IMR-90 (cell line): ENCODE measurements around the gene GIT2. TPM values are rescaled to one million over a fixed set of nuclear protein-coding genes. Genes with fewer than 3 reads are reported as not detected.

ENCODE experiments used
- ATAC-seq: fragments of 200-7000 bp; cut with Tn5 transposase; 2 replicates; pipeline ENCODE4 v1.9.1; 2020; ENCODE audit warnings: low read depth, mild to moderate bottlenecking, moderate library complexity
- BruUV-seq: library from RNA; stranded (reverse); fragments of 400-500 nt; replicated peaks from 2 replicates; lab custom pipeline; 2021; lab: Mats Ljungman, UMichigan
- CTCF ChIA-PET: fragments of 300-600 bp; formaldehyde crosslinking; extraction: SDS; loops from one replicate; lab custom pipeline; 2021; ENCODE audit warnings: antibody characterized with exemption; lab: Yijun Ruan, JAX
- POLR2A ChIA-PET: fragments of 300-600 bp; sonication (Branson Sonifier 250); formaldehyde crosslinking; loops from one replicate; lab custom pipeline; 2022; ENCODE audit warnings: antibody characterized with exemption; ENCODE audit not compliant: unreplicated experiment; lab: Charles Lee
- DNase-seq: peaks from one replicate; pipeline ENCODE4 v3.0.0; 2013
- H2AFZ ChIP-seq: replicated peaks from 2 replicates; pipeline ENCODE3; 2013; ENCODE audit warnings: low read length, mild to moderate bottlenecking; ENCODE audit not compliant: poor library complexity
- H2AK5ac ChIP-seq: 2 replicates; pipeline ENCODE4 v1.6.1; 2013; ENCODE audit warnings: low read depth, low read length, inconsistent platforms
- H2AK9ac ChIP-seq: replicated peaks from 2 replicates; pipeline ENCODE3; 2013; ENCODE audit warnings: mild to moderate bottlenecking, low read depth, low read length, moderate library complexity; ENCODE audit not compliant: poor library complexity
- H2BK120ac ChIP-seq: 2 replicates; pipeline ENCODE4 v1.6.1; 2013; ENCODE audit warnings: low read depth, low read length, inconsistent platforms
- H2BK15ac ChIP-seq: 3 replicates; pipeline ENCODE4 v1.6.1; 2013; ENCODE audit warnings: low read depth, low read length, inconsistent platforms
- H2BK20ac ChIP-seq: 2 replicates; pipeline ENCODE4 v1.6.1; 2013; ENCODE audit warnings: low read depth, mild to moderate bottlenecking, inconsistent platforms, low read length, moderate library complexity
- H2BK5ac ChIP-seq: 2 replicates; pipeline ENCODE4 v1.6.1; 2013; ENCODE audit warnings: mild to moderate bottlenecking, low read depth, low read length, inconsistent platforms; ENCODE audit not compliant: poor library complexity, severe bottlenecking
- H3K14ac ChIP-seq: replicated peaks from 2 replicates; pipeline ENCODE4 v1.6.1; 2013; ENCODE audit warnings: low read depth, low read length, inconsistent platforms
- H3K18ac ChIP-seq: 2 replicates; pipeline ENCODE4 v1.6.1; 2013; ENCODE audit warnings: low read depth, low read length, control low read depth
- H3K23ac ChIP-seq: 2 replicates; pipeline ENCODE4 v1.6.1; 2013; ENCODE audit warnings: low read depth, low read length, inconsistent platforms
- H3K27ac ChIP-seq: 2 replicates; pipeline ENCODE4 v1.5.1; 2013; ENCODE audit warnings: mild to moderate bottlenecking, control low read depth, low read length; ENCODE audit not compliant: insufficient read depth
- H3K27me3 ChIP-seq: 2 replicates; pipeline ENCODE4 v1.6.1; 2013; ENCODE audit warnings: low read length; ENCODE audit not compliant: control insufficient read depth, insufficient read depth
- H3K36me3 ChIP-seq: 2 replicates; pipeline ENCODE4 v1.6.1; 2013; ENCODE audit warnings: low read length, mixed read lengths; ENCODE audit not compliant: control insufficient read depth, insufficient read depth
- H3K4ac ChIP-seq: 2 replicates; pipeline ENCODE4 v1.6.1; 2013; ENCODE audit warnings: low read depth, low read length, inconsistent platforms
- H3K4me1 ChIP-seq: 2 replicates; pipeline ENCODE4 v1.6.1; 2013; ENCODE audit warnings: low read length, mixed read lengths; ENCODE audit not compliant: control insufficient read depth, insufficient read depth
- H3K4me2 ChIP-seq: 2 replicates; pipeline ENCODE4 v1.6.1; 2013; ENCODE audit warnings: low read depth, mild to moderate bottlenecking, control low read depth, low read length, moderate library complexity
- H3K4me3 ChIP-seq: 2 replicates; pipeline ENCODE4 v1.5.1; 2013; ENCODE audit warnings: low read depth, mild to moderate bottlenecking, control low read depth, low read length, moderate library complexity; ENCODE audit not compliant: insufficient read depth
- H3K56ac ChIP-seq: 2 replicates; pipeline ENCODE4 v1.6.1; 2013; ENCODE audit warnings: low read length, inconsistent platforms; ENCODE audit not compliant: insufficient read depth; ENCODE audit errors: extremely low read depth
- H3K79me1 ChIP-seq, 2 experiments: 2 replicates each; pipeline ENCODE4 v1.6.1; 2013; ENCODE audit warnings: low read length in 2 of 2, inconsistent platforms in 1 of 2, low read depth in 1 of 2
- H3K9ac ChIP-seq: 2 replicates; pipeline ENCODE4 v1.6.1; 2013; ENCODE audit warnings: low read depth, low read length, control low read depth
- H3K9me1 ChIP-seq: 2 replicates; pipeline ENCODE4 v1.6.1; 2013; ENCODE audit warnings: low read length, inconsistent platforms; ENCODE audit not compliant: insufficient read depth
- H3K9me3 ChIP-seq: 2 replicates; pipeline ENCODE4 v1.6.1; 2013; ENCODE audit warnings: low read length; ENCODE audit not compliant: control insufficient read depth, insufficient read depth
- H4K20me1 ChIP-seq: 2 replicates; pipeline ENCODE4 v1.6.1; 2013; ENCODE audit warnings: low read length, inconsistent platforms; ENCODE audit not compliant: insufficient read depth
- H4K5ac ChIP-seq: 2 replicates; pipeline ENCODE4 v1.6.1; 2013; ENCODE audit warnings: mild to moderate bottlenecking, low read depth, low read length, control low read depth
- H4K8ac ChIP-seq, 2 experiments: 2 replicates each; pipeline ENCODE4 v1.6.1; 2013; ENCODE audit warnings: low read depth in 2 of 2, low read length in 2 of 2, control low read depth in 1 of 2, inconsistent platforms in 1 of 2
- H4K91ac ChIP-seq: 2 replicates; pipeline ENCODE4 v1.6.1; 2013; ENCODE audit warnings: low read depth, low read length, inconsistent platforms; ENCODE audit not compliant: insufficient read depth
- BHLHE40 ChIP-seq: fragments of 150-350 bp; IDR thresholded peaks from 2 replicates; pipeline ENCODE4 v1.6.1; 2016; ENCODE audit warnings: mild to moderate bottlenecking, low read depth, low read length
- CEBPB ChIP-seq: IDR thresholded peaks from 2 replicates; pipeline ENCODE4 v1.6.1; 2012; ENCODE audit warnings: low read depth, low read length, improper control_type of control experiment
- CHD1 ChIP-seq: IDR thresholded peaks from 2 replicates; pipeline ENCODE4 v1.6.1; 2012; ENCODE audit warnings: low read depth, low read length, improper control_type of control experiment
- CTCF ChIP-seq: conservative IDR thresholded peaks from 2 replicates; pipeline ENCODE4 v1.5.1; 2012; ENCODE audit warnings: mild to moderate bottlenecking, low read depth, low read length, improper control_type of control experiment
- ELK1 ChIP-seq: fragments of 150-350 bp; IDR thresholded peaks from 2 replicates; pipeline ENCODE4 v1.6.1; 2016; ENCODE audit warnings: low read depth, mild to moderate bottlenecking, low read length, moderate library complexity, borderline replicate concordance
- FOS ChIP-seq: fragments of 150-350 bp; IDR thresholded peaks from 2 replicates; pipeline ENCODE4 v1.6.1; 2016; ENCODE audit warnings: low read depth, low read length
- MAFK ChIP-seq: IDR thresholded peaks from 2 replicates; pipeline ENCODE4 v1.6.1; 2012; ENCODE audit warnings: low read depth, low read length, improper control_type of control experiment
- MAZ ChIP-seq: IDR thresholded peaks from 2 replicates; pipeline ENCODE4 v1.6.1; 2012; ENCODE audit warnings: low read depth, mild to moderate bottlenecking, low read length, improper control_type of control experiment, moderate library complexity, borderline replicate concordance
- MXI1 ChIP-seq: IDR thresholded peaks from 2 replicates; pipeline ENCODE4 v1.6.1; 2012; ENCODE audit warnings: low read depth, mild to moderate bottlenecking, low read length, moderate library complexity, borderline replicate concordance
- NFE2L2 ChIP-seq: fragments of 150-350 bp; IDR thresholded peaks from 2 replicates; pipeline ENCODE4 v1.6.1; 2016; ENCODE audit warnings: low read depth, mild to moderate bottlenecking, low read length
- POLR2A ChIP-seq: IDR thresholded peaks from 2 replicates; pipeline ENCODE4 v1.6.1; 2012; ENCODE audit warnings: mild to moderate bottlenecking, low read depth, low read length
- RAD21 ChIP-seq: IDR thresholded peaks from 2 replicates; pipeline ENCODE4 v1.6.1; 2012; ENCODE audit warnings: low read length, improper control_type of control experiment
- RCOR1 ChIP-seq: IDR thresholded peaks from 2 replicates; pipeline ENCODE4 v1.6.1; 2012; ENCODE audit warnings: mild to moderate bottlenecking, low read length, improper control_type of control experiment; ENCODE audit not compliant: insufficient replicate concordance
- RFX5 ChIP-seq: IDR thresholded peaks from 2 replicates; pipeline ENCODE4 v1.8.0; 2012; ENCODE audit warnings: low read depth, mild to moderate bottlenecking, low read length, moderate library complexity
- SMC3 ChIP-seq: fragments of 150-350 bp; IDR thresholded peaks from 2 replicates; pipeline ENCODE4 v1.6.1; 2016; ENCODE audit warnings: low read depth, mild to moderate bottlenecking, antibody characterized with exemption, low read length, moderate library complexity
- USF2 ChIP-seq: fragments of 150-350 bp; IDR thresholded peaks from 2 replicates; pipeline ENCODE4 v1.6.1; 2017; ENCODE audit warnings: mild to moderate bottlenecking, antibody characterized with exemption, low read length, low read depth
- WGBS, 2 experiments: methylation state at CpG; one replicate each; pipeline versions ENCODE4 v1.1.5 to v1.1.7; 2013; ENCODE audit warnings: missing lambda C conversion rate in 2 of 2; ENCODE audit not compliant: insufficient read length in 1 of 2; ENCODE audit errors: extremely low coverage in 2 of 2; 5-methylcytosine and 5-hydroxymethylcytosine counted together
- dilution Hi-C: fragments of 300-500 bp; cut with HindIII; formaldehyde crosslinking; loops from one replicate; pipeline ENCODE4 v1.14.3; 2018; ENCODE audit warnings: low sequenced_read_pairs; ENCODE audit not compliant: unreplicated experiment
- in situ Hi-C: fragments of 300-500 bp; cut with MboI; formaldehyde crosslinking; loops from 3 replicates; pipeline ENCODE4 v1.14.3; 2019; ENCODE audit warnings: low sequenced_read_pairs, inconsistent platforms, mixed read lengths
- intact Hi-C: fragments of 100-400 bp; cut with micrococcal nuclease; formaldehyde crosslinking; loops from 2 replicates; pipeline ENCODE4 v1.10.0; 2022
- polyA plus RNA-seq, 3 experiments: library from polyadenylated mRNA; depleted of rRNA; stranded (reverse); fragments of >200 nt; gene quantifications; 2 replicates each; pipeline ENCODE4 v1.2.3, GENCODE V29; 2012; ENCODE audit warnings: low replicate concordance in 1 of 3
- total RNA-seq: library from RNA; depleted of rRNA; stranded (reverse); fragments of >200 nt; gene quantifications from 2 replicates; pipeline ENCODE4 v1.2.3, GENCODE V29; 2012

The GIT2 gene
- total and polyA plus RNA-seq, 2 of the 4 experiments (the other 2 are of a cell fraction): 48.0 to 71.9 TPM

- Histone ChIP-seq H3K79me1 (peaks cover 17 to 48% of the 10 kb centered on the region in 2 experiments), H2BK15ac (no peak overlapping the region), H2BK120ac (no peak overlapping the region), H3K9ac (no peak overlapping the region), H2BK5ac (no peak overlapping the region), H2AK5ac (no peak overlapping the region), H3K18ac (no peak overlapping the region), H3K14ac (no peak overlapping the region), H3K4me1 (peaks cover 3% of the 10 kb centered on the region; the same call in 1 of the 2 replicates), H4K8ac (no peak overlapping the region), H3K4ac (no peak overlapping the region), H3K9me3 (no peaks in the 10 kb centered on the region), H3K27ac (no peak overlapping the region), H2AFZ (no peak overlapping the region), H4K5ac (no peak overlapping the region), H3K4me2 (no peak overlapping the region), H3K4me3 (no peak overlapping the region), H4K20me1 (no peaks in the 10 kb centered on the region), H2AK9ac (no peak overlapping the region), H3K36me3 (peaks cover 41% of the 10 kb centered on the region), H2BK20ac (no peak overlapping the region), H3K56ac (no peak overlapping the region), H3K27me3 (no peaks in the 10 kb centered on the region), H3K23ac (no peak overlapping the region), H4K91ac (no peak overlapping the region), H3K9me1 (peaks cover 8% of the 10 kb centered on the region; the same call in 1 of the 2 replicates)
- dilution Hi-C loops (no loop called here), in situ Hi-C loops (no loop called here), intact Hi-C loops (no loop called here)
- ChIA-PET POLR2A (no interaction called here), CTCF (no interaction called here)
- 70% methylated on average over 2 of the region's 15 CpGs; no CpG with 5 or more reads in 1 of the 2 experiments for WGBS, 2 experiments
- DNase-seq (no peak), ATAC-seq (no peak)
- TF ChIP-seq NFE2L2 (no peak), USF2 (no peak), RAD21 (no peak), MAZ (no peak), RFX5 (no peak), CEBPB (no peak), ELK1 (no peak), CHD1 (no peak), FOS (no peak), SMC3 (no peak), MAFK (no peak), RCOR1 (no peak), POLR2A (no peak), CTCF (no peak), BHLHE40 (no peak), MXI1 (no peak)
- no TSS peak for BruUV-seq
These were observed 93.2 kb downstream of the GIT2 start for GRCh38 chr12:109902891-109903418.
